GM12875 (cell line): Measurements from ENCODE around the gene CYP2J2.
"Not testable (repeated sequence)": the region's sequence is repeated elsewhere in the genome, so short reads cannot be mapped to it uniquely, and the experiment has no call there.

Experiments
- H3K4me3 ChIP-seq: one replicate; pipeline ENCODE4 v1.5.1; 2011; ENCODE audit warnings: low read depth, low read length, control low read depth
- CTCF ChIP-seq: IDR thresholded peaks from 2 replicates; pipeline ENCODE4 v1.5.1; 2011; ENCODE audit warnings: low read depth, mild to moderate bottlenecking, control low read depth, inconsistent platforms, low read length, moderate library complexity, borderline replicate concordance; ENCODE audit not compliant: insufficient read depth

The CYP2J2 gene

GRCh38 chr1:59917785-59918180, 8.8 kb downstream of the CYP2J2 start:
- no peak for TF ChIP-seq CTCF
- no peak overlapping the region for H3K4me3 ChIP-seq

- no peak for TF ChIP-seq CTCF
- H3K4me3 ChIP-seq: no peak overlapping the region
Observed at GRCh38 chr1:59917026-59917784, 9.4 kb downstream of the CYP2J2 start.

- no peak for TF ChIP-seq CTCF
- H3K4me3 ChIP-seq: no peak overlapping the region
Observed at GRCh38 chr1:59915516-59915915, 11.1 kb downstream of the CYP2J2 start.

- H3K4me3 ChIP-seq: not testable (repeated sequence)
Observed at GRCh38 chr1:59914791-59915286, 11.7 kb downstream of the CYP2J2 start.

GRCh38 chr1:59908682-59909081, 17.9 kb downstream of the CYP2J2 start:
- no peak for TF ChIP-seq CTCF

GRCh38 chr1:59908084-59908483, 18.5 kb downstream of the CYP2J2 start:
- no peak overlapping the region for H3K4me3 ChIP-seq
- no peak for TF ChIP-seq CTCF

More at GRCh38 chr1:59908682-59909081, 17.9 kb downstream of the CYP2J2 start:
- H3K4me3 ChIP-seq: no peak overlapping the region

GRCh38 chr1:59906931-59907330, 19.6 kb downstream of the CYP2J2 start:
- TF ChIP-seq CTCF: no peak
- H3K4me3 ChIP-seq: no peak overlapping the region
